Naive B cell (primary cell): Measurements from ENCODE around the gene SV2C. TPM values are rescaled to one million over a fixed set of nuclear protein-coding genes. Genes with fewer than 3 reads are reported as not detected.

Source experiments
- ATAC-seq, 2 donors: fragments of 150-1000 bp; cut with Tn5 transposase; 2 replicates each; pipeline ENCODE4 v1.10.0; 2021; ENCODE audit warnings: low read depth in 2 of 2, mild to moderate bottlenecking in 2 of 2, moderate library complexity in 2 of 2
- DNase-seq: peaks from one replicate; pipeline ENCODE4 v3.0.0; 2022
- H3K27ac Mint-ChIP-seq, 6 donors: one replicate each; pipeline ENCODE4 v1.8.0; 2020 to 2022; ENCODE audit warnings: mild to moderate bottlenecking in 6 of 6, mixed read lengths in 6 of 6, moderate library complexity in 5 of 6, inconsistent platforms in 2 of 6
- H3K27me3 Mint-ChIP-seq, 3 donors: one replicate each; pipeline ENCODE4 v1.8.0; 2021 to 2022; ENCODE audit warnings: mixed read lengths in 3 of 3, mild to moderate bottlenecking in 1 of 3
- H3K36me3 Mint-ChIP-seq, 2 donors: one replicate each; pipeline ENCODE4 v1.8.0; 2020 to 2022; ENCODE audit warnings: mixed read lengths in 2 of 2, inconsistent platforms in 1 of 2, mild to moderate bottlenecking in 1 of 2
- H3K4me1 Mint-ChIP-seq, 3 donors: one replicate each; pipeline ENCODE4 v1.8.0; 2020 to 2022; ENCODE audit warnings: mixed read lengths in 3 of 3, inconsistent platforms in 1 of 3, mild to moderate bottlenecking in 1 of 3, moderate library complexity in 1 of 3
- H3K4me3 Mint-ChIP-seq, 8 donors: one replicate each; pipeline ENCODE4 v1.8.0; 2020 to 2022; ENCODE audit warnings: mild to moderate bottlenecking in 8 of 8, mixed read lengths in 8 of 8, moderate library complexity in 8 of 8, inconsistent platforms in 2 of 8
- H3K9me3 Mint-ChIP-seq, 7 donors: one replicate each; pipeline ENCODE4 v1.8.0; 2020 to 2022; ENCODE audit warnings: mixed read lengths in 7 of 7, mild to moderate bottlenecking in 5 of 7, inconsistent platforms in 2 of 7, moderate library complexity in 1 of 7
- polyA plus RNA-seq, 6 donors: library from polyadenylated mRNA; unstranded; fragments of 300-500 nt; fragmentation: Illumina TruSeq; gene quantifications; one replicate each; pipeline ENCODE4 v1.2.3, GENCODE V29; 2021; ENCODE audit warnings: low read depth in 6 of 6

SV2C gene
- polyA plus RNA-seq, 6 donors from 2014 or later: not detected

- Mint-ChIP-seq H3K4me3 (no peak overlapping the region), H3K27ac (peak overlapping the region in 1 of 6 donors; percentile 11), H3K27me3 (peaks cover 11 to 19% (median 18%) of the 10 kb centered on the region in 3 donors), H3K4me1 (no peaks in the 10 kb centered on the region), H3K9me3 (no peaks in the 10 kb centered on the region), H3K36me3 (no peaks in the 10 kb centered on the region)
- ATAC-seq (no peak), DNase-seq (no peak)
Observed at GRCh38 chr5:76269259-76269931, 186.2 kb downstream of the SV2C start.

- H3K27me3 Mint-ChIP-seq: peaks cover 11 to 19% (median 17%) of the 10 kb centered on the region in 3 donors
- H3K4me3 Mint-ChIP-seq: no peak overlapping the region
- no peak overlapping the region for H3K27ac Mint-ChIP-seq
- DNase-seq (no peak), ATAC-seq (no peak)
- no peaks in the 10 kb centered on the region for H3K9me3 Mint-ChIP-seq
- H3K4me1 Mint-ChIP-seq: no peaks in the 10 kb centered on the region
- no peaks in the 10 kb centered on the region for H3K36me3 Mint-ChIP-seq
Observed at GRCh38 chr5:76269932-76270610, 186.9 kb downstream of the SV2C start.

- H3K4me1 Mint-ChIP-seq: no peaks in the 10 kb centered on the region
- ATAC-seq (no peak), DNase-seq (no peak)
- no peaks in the 10 kb centered on the region for H3K9me3 Mint-ChIP-seq
- H3K4me3 Mint-ChIP-seq: no peak overlapping the region
- no peak overlapping the region for H3K27ac Mint-ChIP-seq
- H3K27me3 Mint-ChIP-seq: peaks cover 5 to 17% (median 11%) of the 10 kb centered on the region in 3 donors
- no peaks in the 10 kb centered on the region for H3K36me3 Mint-ChIP-seq
Observed at GRCh38 chr5:76271836-76272235, 188.7 kb downstream of the SV2C start.

- no peak for DNase-seq
- H3K27ac Mint-ChIP-seq: no peak overlapping the region
- peaks cover under 1 to 7% (median 5%) of the 10 kb centered on the region in 3 donors for H3K27me3 Mint-ChIP-seq
- no peaks in the 10 kb centered on the region for H3K9me3 Mint-ChIP-seq
- no peaks in the 10 kb centered on the region for H3K36me3 Mint-ChIP-seq
- ATAC-seq: no peak
- H3K4me1 Mint-ChIP-seq: no peaks in the 10 kb centered on the region
- no peak overlapping the region for H3K4me3 Mint-ChIP-seq
Observed at GRCh38 chr5:76273206-76273885, 190.2 kb downstream of the SV2C start.

GRCh38 chr5:76274571-76274970, 191.4 kb downstream of the SV2C start:
- no peak overlapping the region for H3K27ac Mint-ChIP-seq
- DNase-seq: no peak
- H3K4me3 Mint-ChIP-seq: no peak overlapping the region
- H3K27me3 Mint-ChIP-seq: peaks cover 0 to 7% (median 5%) of the 10 kb centered on the region in 3 donors
- no peak for ATAC-seq
- no peaks in the 10 kb centered on the region for H3K4me1 Mint-ChIP-seq
- no peaks in the 10 kb centered on the region for H3K9me3 Mint-ChIP-seq
- no peaks in the 10 kb centered on the region for H3K36me3 Mint-ChIP-seq

- no peaks in the 10 kb centered on the region for H3K36me3 Mint-ChIP-seq
- ATAC-seq (no peak), DNase-seq (no peak)
- H3K4me1 Mint-ChIP-seq: no peaks in the 10 kb centered on the region
- no peak overlapping the region for H3K27ac Mint-ChIP-seq
- H3K9me3 Mint-ChIP-seq: no peaks in the 10 kb centered on the region
- no peaks in the 10 kb centered on the region for H3K27me3 Mint-ChIP-seq
- H3K4me3 Mint-ChIP-seq: no peak overlapping the region
Observed at GRCh38 chr5:76277736-76278135, 194.6 kb downstream of the SV2C start.

GRCh38 chr5:76278261-76278789, 195.1 kb downstream of the SV2C start:
- Mint-ChIP-seq H3K27ac (no peak overlapping the region), H3K9me3 (no peaks in the 10 kb centered on the region), H3K27me3 (no peaks in the 10 kb centered on the region), H3K4me3 (no peak overlapping the region), H3K36me3 (no peaks in the 10 kb centered on the region), H3K4me1 (no peaks in the 10 kb centered on the region)
- ATAC-seq (no peak), DNase-seq (no peak)

GRCh38 chr5:76280494-76280893, 197.3 kb downstream of the SV2C start:
- no peak overlapping the region for H3K4me3 Mint-ChIP-seq

GRCh38 chr5:76283670-76284069, 200.5 kb downstream of the SV2C start:
- no peak for ATAC-seq
- Mint-ChIP-seq H3K27ac (no peak overlapping the region), H3K36me3 (no peaks in the 10 kb centered on the region), H3K9me3 (no peaks in the 10 kb centered on the region), H3K27me3 (no peaks in the 10 kb centered on the region), H3K4me1 (no peaks in the 10 kb centered on the region), H3K4me3 (no peak overlapping the region)
- no peak for DNase-seq

More at GRCh38 chr5:76280494-76280893, 197.3 kb downstream of the SV2C start:
- Mint-ChIP-seq H3K4me1 (no peaks in the 10 kb centered on the region), H3K9me3 (no peaks in the 10 kb centered on the region), H3K36me3 (no peaks in the 10 kb centered on the region), H3K27ac (no peak overlapping the region), H3K27me3 (no peaks in the 10 kb centered on the region)
- ATAC-seq (no peak), DNase-seq (no peak)

- no peak for DNase-seq
- H3K9me3 Mint-ChIP-seq: no peaks in the 10 kb centered on the region
- H3K27ac Mint-ChIP-seq: no peak overlapping the region
- H3K36me3 Mint-ChIP-seq: no peaks in the 10 kb centered on the region
- no peaks in the 10 kb centered on the region for H3K27me3 Mint-ChIP-seq
- no peak overlapping the region for H3K4me3 Mint-ChIP-seq
- no peak for ATAC-seq
- H3K4me1 Mint-ChIP-seq: peaks cover 9 to 10% (median 9%) of the 10 kb centered on the region in 3 donors
Observed at GRCh38 chr5:76289692-76290091, 206.5 kb downstream of the SV2C start.

GRCh38 chr5:76290321-76290757, 207.2 kb downstream of the SV2C start:
- Mint-ChIP-seq H3K4me1 (peaks cover 9 to 10% (median 9%) of the 10 kb centered on the region in 3 donors), H3K4me3 (no peak overlapping the region), H3K27ac (peak overlapping the region in 1 of 6 donors; percentile 17)

GRCh38 chr5:76291305-76292077, 208.3 kb downstream of the SV2C start:
- ATAC-seq (no peak), DNase-seq (no peak)
- Mint-ChIP-seq H3K27ac (peak overlapping the region in 2 of 6 donors; percentile 36 to 82), H3K4me1 (peaks cover 9 to 10% (median 9%) of the 10 kb centered on the region in 3 donors), H3K4me3 (no peak overlapping the region), H3K27me3 (no peaks in the 10 kb centered on the region), H3K36me3 (no peaks in the 10 kb centered on the region), H3K9me3 (no peaks in the 10 kb centered on the region)

More at GRCh38 chr5:76290321-76290757, 207.2 kb downstream of the SV2C start:
- Mint-ChIP-seq H3K27me3 (no peaks in the 10 kb centered on the region), H3K9me3 (no peaks in the 10 kb centered on the region), H3K36me3 (no peaks in the 10 kb centered on the region)
- DNase-seq (no peak), ATAC-seq (no peak)
